HepG2 (cell line): Measurements from ENCODE around the gene SIK3. TPM values are rescaled to one million over a fixed set of nuclear protein-coding genes. Genes with fewer than 3 reads are reported as not detected.

ENCODE experiments used
- CBFB ChIP-seq: sonication (generic); formaldehyde crosslinking; IDR thresholded peaks from 2 replicates; pipeline ENCODE4 v1.4.0; 2020; ENCODE audit warnings: missing genetic modification reagents
- FOXM1 ChIP-seq: sonication (generic); formaldehyde crosslinking; IDR thresholded peaks from 2 replicates; pipeline ENCODE4 v1.5.0; 2020; ENCODE audit warnings: missing genetic modification reagents
- GTF3A ChIP-seq: sonication (generic); formaldehyde crosslinking; conservative IDR thresholded peaks from 2 replicates; pipeline ENCODE4 v1.4.0; 2020; ENCODE audit warnings: mild to moderate bottlenecking, missing genetic modification reagents
- HMGA1 ChIP-seq: sonication (generic); formaldehyde crosslinking; conservative IDR thresholded peaks from 2 replicates; pipeline ENCODE4 v1.4.0; 2020; ENCODE audit warnings: missing genetic modification reagents
- HNRNPH1 ChIP-seq: fragments of 200-400 bp; formaldehyde crosslinking; optimal IDR thresholded peaks from 2 replicates; pipeline ENCODE3; 2017; ENCODE audit warnings: mild to moderate bottlenecking, low read depth, low read length
- IKZF4 ChIP-seq: sonication (generic); formaldehyde crosslinking; IDR thresholded peaks from 2 replicates; pipeline ENCODE4 v1.5.1; 2020; ENCODE audit warnings: borderline replicate concordance, mild to moderate bottlenecking, low read depth, missing genetic modification reagents; ENCODE audit errors: not compliant biosample characterization
- MIER2 ChIP-seq: IDR thresholded peaks from 2 replicates; pipeline ENCODE4 v1.6.1; 2016; ENCODE audit warnings: missing biosample characterization, missing genetic modification reagents
- PTBP1 ChIP-seq: fragments of 200-400 bp; formaldehyde crosslinking; IDR thresholded peaks from 2 replicates; pipeline ENCODE4 v1.6.1; 2018; ENCODE audit warnings: low read length, low read depth; ENCODE audit not compliant: poor library complexity, severe bottlenecking
- SRSF1 ChIP-seq: fragments of 200-400 bp; formaldehyde crosslinking; optimal IDR thresholded peaks from 2 replicates; pipeline ENCODE3; 2017; ENCODE audit warnings: mild to moderate bottlenecking, low read depth, low read length, moderate library complexity
- STAT5B ChIP-seq: sonication (generic); formaldehyde crosslinking; IDR thresholded peaks from 2 replicates; pipeline ENCODE4 v1.4.0; 2020; ENCODE audit warnings: missing genetic modification reagents
- ZBTB3 ChIP-seq: sonication (generic); formaldehyde crosslinking; IDR thresholded peaks from 2 replicates; pipeline ENCODE4 v1.4.0; 2020; ENCODE audit warnings: low read depth, mild to moderate bottlenecking, moderate library complexity, missing genetic modification reagents, borderline replicate concordance
- ZEB1 ChIP-seq: IDR thresholded peaks from 2 replicates; pipeline ENCODE4 v1.6.1; 2012; ENCODE audit warnings: mild to moderate bottlenecking, low read depth, inconsistent platforms; ENCODE audit not compliant: insufficient replicate concordance
- ZNF292 ChIP-seq: sonication (generic); formaldehyde crosslinking; IDR thresholded peaks from 2 replicates; pipeline ENCODE4 v1.8.1; 2022; ENCODE audit warnings: mild to moderate bottlenecking, low read depth, missing genetic modification reagents, borderline replicate concordance
- ZNF44 ChIP-seq: sonication (generic); formaldehyde crosslinking; IDR thresholded peaks from 2 replicates; pipeline ENCODE4 v1.5.1; 2020; ENCODE audit warnings: mild to moderate bottlenecking, missing genetic modification reagents
- ZNF678 ChIP-seq: sonication (generic); formaldehyde crosslinking; IDR thresholded peaks from 2 replicates; pipeline ENCODE4 v1.4.0; 2020; ENCODE audit warnings: mild to moderate bottlenecking, missing genetic modification reagents
- polyA plus RNA-seq, 8 experiments: library from polyadenylated mRNA; depleted of rRNA in 3 of 8; stranded (reverse) in 7 of 8; unstranded in 1 of 8; fragments of >200 nt; fragmentation: Illumina TruSeq in 4 of 8; extraction: Trizol in 4 of 8; gene quantifications; 2 replicates each; pipeline versions ENCODE4 v1.2.1 to v1.2.3, GENCODE V29; 2011 to 2016; ENCODE audit warnings: low read depth in 4 of 8, missing spikeins in 1 of 8, mixed read lengths in 1 of 8; ENCODE audit not compliant: insufficient read depth in 1 of 8
- total RNA-seq, 5 experiments: library from RNA; depleted of rRNA; stranded (reverse); fragments of >200 nt; fragmentation: Illumina TruSeq; extraction: Trizol; gene quantifications; 2 replicates each; pipeline ENCODE4 v1.2.3, GENCODE V29; 2016; ENCODE audit warnings: low read depth in 1 of 5
- TF ChIP-seq, protein P1 (sequence below): sonication (generic); formaldehyde crosslinking; IDR thresholded peaks from 2 replicates; pipeline ENCODE4 v1.4.0; 2020; ENCODE audit warnings: missing genetic modification reagents, borderline replicate concordance
- TF ChIP-seq, protein P2 (sequence below): sonication (generic); formaldehyde crosslinking; conservative IDR thresholded peaks from 2 replicates; pipeline ENCODE4 v1.5.0; 2020; ENCODE audit warnings: missing genetic modification reagents
- TF ChIP-seq, protein P3 (sequence below): sonication (generic); formaldehyde crosslinking; IDR thresholded peaks from 2 replicates; pipeline ENCODE4 v1.4.0; 2020; ENCODE audit warnings: mild to moderate bottlenecking, missing genetic modification reagents, borderline replicate concordance
- TF ChIP-seq, protein P4 (sequence below): sonication (generic); formaldehyde crosslinking; IDR thresholded peaks from 2 replicates; pipeline ENCODE4 v1.4.0; 2020; ENCODE audit warnings: missing genetic modification reagents; ENCODE audit errors: not compliant biosample characterization

Gene SIK3
- total and polyA plus RNA-seq, 2 of the 13 experiments (the other 11 are each of a cell fraction or from before 2014, with no cell fraction given): 5.7 to 9.8 TPM

DNA sequence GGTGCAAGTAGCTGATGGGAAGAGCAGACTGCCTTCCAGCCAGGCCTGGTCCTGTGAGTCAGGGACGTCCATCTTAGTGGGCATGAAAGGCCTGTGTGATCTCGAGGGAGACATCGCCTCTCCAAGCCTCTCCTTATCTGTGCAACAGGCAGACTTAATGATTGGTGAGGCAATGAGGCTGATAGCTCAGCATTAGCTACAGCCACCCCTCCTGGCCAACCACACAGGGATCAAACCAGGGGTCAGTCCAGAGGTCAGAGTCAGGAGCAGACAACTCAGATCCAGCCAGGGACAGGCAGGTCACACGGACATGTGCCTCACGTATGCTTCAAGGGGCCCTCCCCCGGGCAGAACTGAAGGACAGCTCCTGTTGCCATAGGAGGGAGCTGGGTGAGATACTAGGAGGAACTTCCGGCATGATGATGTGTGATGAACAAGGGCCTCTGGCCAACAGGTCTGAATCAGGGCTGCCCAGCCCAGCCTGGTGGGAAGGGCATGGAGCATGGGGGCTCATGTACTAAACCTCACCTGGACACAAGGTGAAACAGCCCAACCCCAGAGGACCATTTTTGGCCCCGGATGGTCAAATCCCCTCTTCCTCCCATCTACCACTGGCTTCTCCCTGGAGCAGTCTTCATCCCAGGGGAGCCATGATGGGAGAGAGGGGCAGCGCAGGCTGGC lies 271.3 kb downstream of the SIK3 start (continued):
- TF ChIP-seq ZNF678 (CRISPR knock-in tag) (no peak), ZBTB3 (CRISPR knock-in tag) (no peak; the same call in 1 of the 2 replicates), PTBP1 (no peak), GTF3A (CRISPR knock-in tag) (no peak), ZEB1 (no peak), ZNF44 (CRISPR knock-in tag) (peak; percentile 58; the same call in 1 of the 2 replicates), HMGA1 (CRISPR knock-in tag) (no peak), HNRNPH1 (no peak), SRSF1 (no peak), CBFB (CRISPR knock-in tag) (no peak; the same call in 1 of the 2 replicates), IKZF4 (CRISPR knock-in tag) (peak; percentile 73), STAT5B (CRISPR knock-in tag) (no peak), FOXM1 (CRISPR knock-in tag) (no peak), MIER2 (CRISPR knock-in tag) (0 out of 2 replicates have a peak, but pooled peaks have one; percentile 25), ZNF292 (CRISPR knock-in tag) (peak; percentile 90)
- TF ChIP-seq, protein P1, sequence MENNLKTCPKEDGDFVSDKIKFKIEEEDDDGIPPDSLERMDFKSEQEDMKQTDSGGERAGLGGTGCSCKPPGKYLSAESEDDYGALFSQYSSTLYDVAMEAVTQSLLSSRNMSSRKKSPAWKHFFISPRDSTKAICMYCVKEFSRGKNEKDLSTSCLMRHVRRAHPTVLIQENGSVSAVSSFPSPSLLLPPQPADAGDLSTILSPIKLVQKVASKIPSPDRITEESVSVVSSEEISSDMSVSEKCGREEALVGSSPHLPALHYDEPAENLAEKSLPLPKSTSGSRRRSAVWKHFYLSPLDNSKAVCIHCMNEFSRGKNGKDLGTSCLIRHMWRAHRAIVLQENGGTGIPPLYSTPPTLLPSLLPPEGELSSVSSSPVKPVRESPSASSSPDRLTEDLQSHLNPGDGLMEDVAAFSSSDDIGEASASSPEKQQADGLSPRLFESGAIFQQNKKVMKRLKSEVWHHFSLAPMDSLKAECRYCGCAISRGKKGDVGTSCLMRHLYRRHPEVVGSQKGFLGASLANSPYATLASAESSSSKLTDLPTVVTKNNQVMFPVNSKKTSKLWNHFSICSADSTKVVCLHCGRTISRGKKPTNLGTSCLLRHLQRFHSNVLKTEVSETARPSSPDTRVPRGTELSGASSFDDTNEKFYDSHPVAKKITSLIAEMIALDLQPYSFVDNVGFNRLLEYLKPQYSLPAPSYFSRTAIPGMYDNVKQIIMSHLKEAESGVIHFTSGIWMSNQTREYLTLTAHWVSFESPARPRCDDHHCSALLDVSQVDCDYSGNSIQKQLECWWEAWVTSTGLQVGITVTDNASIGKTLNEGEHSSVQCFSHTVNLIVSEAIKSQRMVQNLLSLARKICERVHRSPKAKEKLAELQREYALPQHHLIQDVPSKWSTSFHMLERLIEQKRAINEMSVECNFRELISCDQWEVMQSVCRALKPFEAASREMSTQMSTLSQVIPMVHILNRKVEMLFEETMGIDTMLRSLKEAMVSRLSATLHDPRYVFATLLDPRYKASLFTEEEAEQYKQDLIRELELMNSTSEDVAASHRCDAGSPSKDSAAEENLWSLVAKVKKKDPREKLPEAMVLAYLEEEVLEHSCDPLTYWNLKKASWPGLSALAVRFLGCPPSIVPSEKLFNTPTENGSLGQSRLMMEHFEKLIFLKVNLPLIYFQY: peak; percentile 85
- TF ChIP-seq, protein P2, sequence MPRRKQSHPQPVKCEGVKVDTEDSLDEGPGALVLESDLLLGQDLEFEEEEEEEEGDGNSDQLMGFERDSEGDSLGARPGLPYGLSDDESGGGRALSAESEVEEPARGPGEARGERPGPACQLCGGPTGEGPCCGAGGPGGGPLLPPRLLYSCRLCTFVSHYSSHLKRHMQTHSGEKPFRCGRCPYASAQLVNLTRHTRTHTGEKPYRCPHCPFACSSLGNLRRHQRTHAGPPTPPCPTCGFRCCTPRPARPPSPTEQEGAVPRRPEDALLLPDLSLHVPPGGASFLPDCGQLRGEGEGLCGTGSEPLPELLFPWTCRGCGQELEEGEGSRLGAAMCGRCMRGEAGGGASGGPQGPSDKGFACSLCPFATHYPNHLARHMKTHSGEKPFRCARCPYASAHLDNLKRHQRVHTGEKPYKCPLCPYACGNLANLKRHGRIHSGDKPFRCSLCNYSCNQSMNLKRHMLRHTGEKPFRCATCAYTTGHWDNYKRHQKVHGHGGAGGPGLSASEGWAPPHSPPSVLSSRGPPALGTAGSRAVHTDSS (CRISPR knock-in tag): no peak
- TF ChIP-seq, protein P3, sequence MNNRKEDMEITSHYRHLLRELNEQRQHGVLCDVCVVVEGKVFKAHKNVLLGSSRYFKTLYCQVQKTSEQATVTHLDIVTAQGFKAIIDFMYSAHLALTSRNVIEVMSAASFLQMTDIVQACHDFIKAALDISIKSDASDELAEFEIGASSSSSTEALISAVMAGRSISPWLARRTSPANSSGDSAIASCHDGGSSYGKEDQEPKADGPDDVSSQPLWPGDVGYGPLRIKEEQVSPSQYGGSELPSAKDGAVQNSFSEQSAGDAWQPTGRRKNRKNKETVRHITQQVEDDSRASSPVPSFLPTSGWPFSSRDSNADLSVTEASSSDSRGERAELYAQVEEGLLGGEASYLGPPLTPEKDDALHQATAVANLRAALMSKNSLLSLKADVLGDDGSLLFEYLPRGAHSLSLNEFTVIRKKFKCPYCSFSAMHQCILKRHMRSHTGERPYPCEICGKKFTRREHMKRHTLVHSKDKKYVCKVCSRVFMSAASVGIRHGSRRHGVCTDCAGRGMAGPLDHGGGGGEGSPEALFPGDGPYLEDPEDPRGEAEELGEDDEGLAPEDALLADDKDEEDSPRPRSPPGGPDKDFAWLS: 0 out of 2 replicates have a peak, but pooled peaks have one; percentile 71
- TF ChIP-seq, protein P4, sequence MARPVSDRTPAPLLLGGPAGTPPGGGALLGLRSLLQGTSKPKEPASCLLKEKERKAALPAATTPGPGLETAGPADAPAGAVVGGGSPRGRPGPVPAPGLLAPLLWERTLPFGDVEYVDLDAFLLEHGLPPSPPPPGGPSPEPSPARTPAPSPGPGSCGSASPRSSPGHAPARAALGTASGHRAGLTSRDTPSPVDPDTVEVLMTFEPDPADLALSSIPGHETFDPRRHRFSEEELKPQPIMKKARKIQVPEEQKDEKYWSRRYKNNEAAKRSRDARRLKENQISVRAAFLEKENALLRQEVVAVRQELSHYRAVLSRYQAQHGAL (CRISPR knock-in tag): no peak
